ENCODE results near the gene SLC26A8.
"Not testable (repeated sequence)": the region's sequence is repeated elsewhere in the genome, so short reads cannot be mapped to it uniquely, and the experiment has no call there.

SLC26A8 gene

DNA sequence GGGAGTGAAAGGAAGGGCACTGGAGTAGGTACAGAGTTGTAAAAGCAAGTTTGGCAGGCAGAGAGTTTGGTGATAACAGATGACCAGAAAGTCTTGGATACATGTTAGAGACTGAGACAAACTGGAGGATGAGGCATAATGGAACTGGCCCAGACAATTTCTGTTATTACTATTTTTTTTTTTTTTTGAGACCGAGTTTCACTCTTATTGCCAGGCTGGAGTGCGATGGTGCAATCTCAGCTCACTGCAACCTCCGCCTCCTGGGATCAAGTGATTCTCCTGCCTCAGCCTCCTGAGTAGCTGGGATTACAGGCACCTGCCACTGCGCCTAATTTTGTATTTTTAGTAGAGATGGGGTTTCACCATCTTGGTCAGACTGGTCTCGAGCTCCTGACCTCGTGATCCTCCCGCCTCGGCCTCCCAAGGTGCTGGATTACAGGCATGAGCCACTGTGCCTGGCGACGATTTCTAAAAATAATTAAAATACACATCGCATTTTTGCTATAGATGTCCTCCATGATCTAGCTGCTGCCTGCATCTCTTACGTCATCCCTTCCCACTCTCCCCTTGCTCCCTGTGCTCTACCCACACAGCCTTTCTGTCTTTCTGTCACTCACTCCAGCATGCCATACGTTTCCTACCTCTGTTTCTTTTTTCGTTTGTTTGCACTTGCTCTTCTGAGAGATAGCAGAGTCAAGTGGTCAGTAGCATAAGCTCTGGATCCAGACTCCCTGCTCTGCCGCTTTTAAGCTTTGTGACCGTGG lies 26.7 kb upstream of the SLC26A8 start:
- DNase-seq: no peak

GRCh38 chr6:36050305-36050704 lies 25.9 kb upstream of the SLC26A8 start:
- DNase-seq: no peak

DNA sequence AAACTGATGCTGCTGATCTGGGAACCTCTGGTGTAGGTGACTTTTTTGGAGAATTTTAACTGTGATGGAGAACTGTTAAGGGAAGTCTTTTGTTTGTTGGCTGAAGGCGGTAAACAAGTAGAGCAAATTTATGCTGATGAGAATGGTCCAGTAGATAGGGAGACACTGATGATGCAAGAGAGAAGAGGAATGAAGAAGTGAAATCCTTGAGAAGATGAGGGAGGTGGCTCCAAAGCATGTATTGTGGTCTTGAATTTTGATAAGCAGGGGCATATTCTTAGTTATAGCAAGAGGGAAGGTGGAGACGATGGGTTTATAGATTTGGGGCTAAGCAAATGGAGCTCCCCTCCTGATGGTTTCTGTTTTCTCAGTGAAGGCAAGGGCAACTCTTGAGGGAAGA lies 25.1 kb upstream of the SLC26A8 start:
- no peak for DNase-seq

GRCh38 chr6:36042618-36043260 lies 18.3 kb upstream of the SLC26A8 start:
- no peak for DNase-seq

DNA sequence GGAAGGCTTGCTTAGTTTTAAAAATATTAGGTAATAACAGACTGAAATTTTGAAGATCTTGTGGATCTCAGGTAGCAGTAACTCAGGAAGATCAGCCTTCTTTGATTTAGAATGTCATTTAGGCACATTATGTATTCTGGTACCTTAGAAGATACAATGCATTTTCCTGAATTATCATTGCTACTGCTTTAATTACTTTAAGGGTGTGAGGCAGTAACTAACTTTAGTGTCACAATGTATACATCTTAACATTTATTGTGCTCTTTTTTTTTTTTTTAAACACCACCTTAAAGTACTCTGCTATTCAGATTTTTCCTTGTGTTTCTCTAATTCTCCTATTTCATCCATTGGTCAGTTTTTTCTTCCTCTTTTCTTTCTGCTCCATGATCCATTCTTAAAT lies 16.5 kb upstream of the SLC26A8 start:
- no peak for DNase-seq

GRCh38 chr6:36039112-36039511 lies 14.7 kb upstream of the SLC26A8 start:
- DNase-seq: no peak

DNA sequence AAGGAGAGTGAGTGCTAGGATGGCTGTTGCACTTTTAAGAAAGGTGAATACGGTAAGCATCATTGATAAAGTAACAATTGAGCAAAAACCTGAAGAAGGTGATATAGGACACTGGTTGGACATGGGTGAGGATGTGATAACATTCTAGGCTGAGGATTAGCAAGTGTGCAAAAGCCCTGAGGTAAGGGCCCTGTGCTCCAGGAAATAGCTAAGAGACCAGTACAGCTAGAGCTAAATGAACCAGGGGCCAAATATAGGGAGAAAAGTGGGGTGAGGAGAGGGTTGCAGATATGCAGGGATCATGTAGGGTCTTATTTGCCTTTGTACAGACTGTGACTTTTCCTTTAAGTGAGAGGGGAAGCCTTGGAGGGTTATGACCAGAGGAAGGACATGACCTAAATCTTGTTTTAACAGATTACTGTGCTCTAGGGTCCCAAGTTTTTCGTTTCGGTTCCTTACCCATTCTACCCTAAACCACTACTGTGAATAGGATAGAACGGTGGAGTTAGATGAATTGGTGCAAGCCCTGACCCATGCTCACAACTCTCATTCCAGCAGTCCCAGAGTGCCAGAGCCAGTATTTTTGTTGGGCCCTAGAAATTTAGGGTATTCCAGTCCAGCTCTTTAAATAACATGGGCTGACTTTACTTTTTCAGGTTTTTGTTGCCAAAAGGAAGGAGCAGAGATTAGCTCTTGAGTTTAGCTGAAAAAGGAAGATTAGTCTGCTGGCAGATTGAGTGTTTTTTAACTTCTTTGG lies 13.9 kb upstream of the SLC26A8 start:
- DNase-seq: no peak

- no peak for DNase-seq
Measured at GRCh38 chr6:36035225-36035624, 10.8 kb upstream of the SLC26A8 start.

DNA sequence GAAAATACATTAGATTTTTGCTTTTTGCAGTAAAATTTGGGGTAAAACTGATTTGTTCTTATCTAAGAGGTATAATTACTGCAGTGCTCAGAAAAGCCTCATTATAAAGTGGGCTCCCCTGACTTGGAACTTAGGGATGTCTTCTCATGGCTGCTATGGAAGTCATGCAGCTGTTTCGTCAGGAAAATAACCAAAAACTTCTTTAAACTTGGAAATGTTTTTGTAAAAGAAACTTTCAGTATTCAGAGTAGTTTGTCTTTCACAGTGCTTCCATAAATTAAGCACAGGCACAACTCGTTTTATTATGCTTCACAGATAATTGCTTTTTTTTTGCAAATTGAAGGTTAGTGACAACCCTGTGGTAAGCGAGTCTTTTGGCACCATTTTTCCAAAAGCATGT lies 10.0 kb upstream of the SLC26A8 start:
- DNase-seq: no peak

DNA sequence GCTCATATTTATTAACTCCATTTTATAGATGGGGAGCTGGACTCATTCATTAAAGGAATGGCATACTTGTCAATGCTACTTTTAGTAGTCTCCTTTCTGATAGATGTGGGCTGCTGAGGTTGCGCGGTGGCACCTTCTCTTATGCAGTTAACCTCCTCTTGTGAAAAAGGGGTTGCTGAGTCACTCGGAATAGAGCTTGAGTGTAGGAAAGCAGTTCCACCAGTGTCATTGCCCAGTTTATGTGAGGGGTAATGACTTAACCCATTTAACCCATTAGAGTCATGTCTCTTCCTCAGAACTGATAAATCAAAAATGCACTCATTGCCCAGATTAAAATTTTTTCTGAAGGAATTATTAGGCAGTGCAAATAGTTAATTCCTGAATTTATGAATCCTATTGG lies 9.5 kb upstream of the SLC26A8 start:
- peak; percentile 1 for DNase-seq

DNA sequence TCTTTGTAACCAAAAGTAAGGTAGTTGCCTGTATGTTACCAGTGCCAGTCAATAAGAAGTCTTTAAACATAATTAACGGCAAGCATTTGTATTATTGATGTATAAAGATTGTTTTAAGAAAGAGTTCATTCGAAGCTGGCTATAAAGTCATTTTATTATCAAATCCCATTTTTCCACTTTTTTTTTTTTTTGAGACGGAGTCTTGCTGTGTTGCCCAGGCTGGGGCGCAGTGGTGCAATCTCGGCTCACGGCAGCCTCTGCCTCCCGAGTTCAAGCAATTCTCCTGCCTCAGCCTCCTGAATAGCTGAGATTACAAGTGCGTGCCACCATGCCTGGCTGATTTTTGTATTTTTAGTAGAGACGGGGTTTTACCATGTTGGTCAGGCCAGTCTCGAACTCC lies 8.7 kb upstream of the SLC26A8 start:
- not testable (repeated sequence) for DNase-seq

- no peak for DNase-seq
Measured at GRCh38 chr6:36032261-36032660, 7.8 kb upstream of the SLC26A8 start.

- no peak for DNase-seq
Measured at GRCh38 chr6:36029464-36029863, 5.0 kb upstream of the SLC26A8 start.

DNA sequence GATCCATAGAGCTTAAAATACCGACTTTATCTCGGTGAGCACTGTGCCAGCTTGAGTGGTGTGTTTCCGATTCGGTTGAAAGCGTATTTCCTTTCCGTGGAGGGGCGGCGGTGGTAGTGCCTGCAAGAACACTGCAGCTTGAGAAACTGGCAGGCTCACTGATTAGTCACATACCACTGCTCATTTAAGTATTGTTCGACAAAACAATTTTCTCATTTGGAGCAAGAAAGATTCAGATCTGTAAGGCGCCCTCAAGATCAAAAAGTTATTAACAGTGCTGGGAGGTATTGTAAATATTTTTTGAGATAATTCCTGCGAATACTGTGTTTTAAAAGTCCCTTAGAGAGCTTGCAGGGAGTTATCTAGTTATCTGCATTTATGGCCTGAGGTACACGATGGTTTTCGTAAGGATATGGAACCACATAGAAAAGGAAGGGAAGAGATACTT lies 4.5 kb upstream of the SLC26A8 start:
- DNase-seq: peak; percentile 41

DNA sequence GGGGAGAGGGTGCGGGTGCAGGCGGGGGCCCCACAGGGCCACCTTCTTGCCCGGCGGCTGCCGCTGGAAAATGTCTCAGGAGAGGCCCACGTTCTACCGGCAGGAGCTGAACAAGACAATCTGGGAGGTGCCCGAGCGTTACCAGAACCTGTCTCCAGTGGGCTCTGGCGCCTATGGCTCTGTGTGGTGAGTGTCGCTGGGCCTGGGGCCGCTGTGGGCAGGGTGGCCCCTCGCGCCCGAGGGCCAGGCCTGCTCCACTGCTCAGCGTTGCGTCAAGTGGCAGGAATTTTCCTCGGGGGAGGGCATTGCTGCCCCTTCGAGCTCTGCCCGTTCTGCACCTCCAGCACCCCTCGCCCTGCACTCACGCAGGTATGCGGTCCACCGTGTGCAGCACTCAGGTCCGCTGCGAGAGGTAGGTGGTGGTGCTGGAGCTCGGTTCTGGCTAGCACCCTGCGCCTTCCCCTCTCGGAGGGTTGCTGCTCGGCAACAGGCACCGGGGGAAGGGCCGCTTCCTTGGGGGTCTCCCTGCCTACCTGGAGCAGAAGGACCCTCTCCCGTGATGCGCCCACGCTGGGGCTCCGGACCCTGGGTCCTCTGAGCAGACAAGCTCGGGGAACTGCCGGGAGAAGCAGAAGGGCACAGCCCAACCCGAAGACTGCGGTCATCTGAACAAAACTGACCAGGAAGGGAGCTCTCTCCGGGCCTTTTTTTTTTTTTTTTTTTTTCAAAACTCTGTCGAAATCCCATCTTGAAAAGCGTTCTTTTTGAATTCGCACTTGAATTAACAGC lies 3.8 kb upstream of the SLC26A8 start:
- peak; percentile 33 for DNase-seq

GRCh38 chr6:36027501-36028087 lies 3.2 kb upstream of the SLC26A8 start, which contains the start of gene MAPK14:
TSS of gene MAPK14 (plus strand) at chr6:36027808. CDS start at chr6:36028158, 350 bp downstream.
- peak; percentile 100 for DNase-seq

DNA sequence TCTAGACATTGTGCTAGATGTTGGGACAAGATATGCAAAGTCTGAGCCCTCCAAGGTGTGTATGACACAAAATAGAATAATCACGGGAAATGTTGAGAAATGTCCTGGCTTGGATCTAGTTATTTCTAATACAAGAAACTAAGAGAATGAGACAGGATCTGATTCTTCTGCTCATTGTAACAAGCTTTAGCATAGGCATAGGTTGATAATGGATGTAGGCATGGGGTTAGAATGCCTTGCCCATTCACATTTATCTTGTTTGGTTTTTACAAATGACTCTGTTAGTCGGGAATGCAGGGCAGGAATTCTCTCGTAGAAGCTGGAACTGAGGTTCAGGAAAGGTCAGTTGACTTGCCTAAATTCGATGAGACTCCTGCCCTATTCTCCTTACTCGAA lies 1.5 kb upstream of the SLC26A8 start:
- DNase-seq: no peak

DNA sequence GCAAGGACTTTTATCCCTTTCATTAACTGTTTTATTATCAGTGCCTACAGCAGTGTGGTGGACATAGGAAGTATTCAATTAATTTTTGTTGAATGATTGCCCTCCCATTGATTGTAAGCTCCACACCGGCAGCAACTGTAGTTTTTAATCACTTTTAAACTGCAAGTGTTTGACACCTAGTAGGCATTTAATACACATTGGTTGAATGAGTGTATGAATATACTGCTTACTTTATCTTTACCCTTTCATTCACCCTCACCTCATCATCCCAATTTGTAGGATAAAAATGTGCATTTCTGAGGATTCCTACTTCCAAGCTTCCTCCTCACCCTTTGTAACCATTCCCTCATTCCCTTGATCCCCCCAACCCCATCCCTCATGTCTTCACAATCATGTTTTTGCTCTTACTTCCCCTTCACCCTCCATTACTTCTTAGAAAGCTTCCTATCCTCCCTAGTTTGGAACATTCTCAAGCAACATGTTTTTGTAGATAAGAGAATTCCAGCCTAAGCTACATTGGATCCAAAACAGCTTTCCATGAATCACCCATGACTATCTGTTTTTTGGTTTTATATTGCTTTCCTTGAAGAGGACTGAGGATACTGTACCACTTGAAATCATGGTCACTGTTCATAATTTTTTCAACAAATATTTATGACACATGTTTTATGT lies 955 bp upstream of the SLC26A8 start:
- no peak for DNase-seq

DNA sequence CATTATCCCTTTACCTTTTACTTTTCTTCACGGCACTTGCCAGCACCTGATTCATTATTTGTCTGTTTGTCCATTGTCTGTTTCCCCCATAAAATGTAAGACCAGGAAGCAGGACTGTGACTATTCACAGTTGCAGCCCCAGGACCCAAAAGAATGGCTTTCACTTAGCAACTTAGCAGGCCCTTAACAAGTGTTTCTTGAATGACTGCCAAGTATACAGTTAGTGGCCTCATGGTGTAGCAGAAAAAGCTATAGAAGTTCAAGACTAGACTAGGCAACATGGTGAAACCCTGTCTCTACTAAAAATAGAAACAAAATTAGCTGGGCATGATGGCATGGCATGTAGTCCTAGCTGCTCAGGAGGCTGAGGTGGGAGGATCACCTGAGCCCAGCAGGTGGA lies 4.3 kb downstream of the SLC26A8 start:
- DNase-seq: peak; percentile 56

- no peak for DNase-seq
Measured at GRCh38 chr6:36019167-36019566, 5.3 kb downstream of the SLC26A8 start.

DNA sequence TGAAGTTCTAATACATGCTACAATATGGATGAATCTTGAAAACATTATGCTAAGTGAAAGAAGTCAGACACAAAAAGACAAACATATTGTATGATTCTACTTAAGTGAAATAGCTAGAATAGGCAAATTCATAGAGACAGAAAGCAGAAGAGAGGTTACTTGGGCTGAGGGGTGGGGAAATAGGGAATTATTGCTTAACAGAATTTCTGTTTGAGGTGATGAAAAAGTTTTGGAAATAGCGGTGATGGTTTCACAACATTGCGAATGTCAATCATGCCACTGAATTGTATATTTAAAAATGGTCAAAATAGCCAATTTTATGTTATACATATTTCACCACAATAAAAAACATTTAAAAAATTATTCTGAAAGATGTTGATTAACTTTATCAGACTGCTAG lies 6.1 kb downstream of the SLC26A8 start:
- no peak for DNase-seq

- no peak for DNase-seq
Measured at GRCh38 chr6:36015666-36016065, 8.8 kb downstream of the SLC26A8 start.
